HG03159 (cell line): ENCODE measurements around the gene NDST1.
"Not testable (repeated sequence)": the region's sequence is repeated elsewhere in the genome, so short reads cannot be mapped to it uniquely, and the experiment has no call there.

Experiments used
- ATAC-seq: cut with Tn5 transposase; IDR thresholded peaks from one replicate; pipeline ENCODE4 v1.9.1; 2021; ENCODE audit warnings: mild to moderate bottlenecking, moderate library complexity; ENCODE audit not compliant: unreplicated experiment

NDST1 gene

DNA sequence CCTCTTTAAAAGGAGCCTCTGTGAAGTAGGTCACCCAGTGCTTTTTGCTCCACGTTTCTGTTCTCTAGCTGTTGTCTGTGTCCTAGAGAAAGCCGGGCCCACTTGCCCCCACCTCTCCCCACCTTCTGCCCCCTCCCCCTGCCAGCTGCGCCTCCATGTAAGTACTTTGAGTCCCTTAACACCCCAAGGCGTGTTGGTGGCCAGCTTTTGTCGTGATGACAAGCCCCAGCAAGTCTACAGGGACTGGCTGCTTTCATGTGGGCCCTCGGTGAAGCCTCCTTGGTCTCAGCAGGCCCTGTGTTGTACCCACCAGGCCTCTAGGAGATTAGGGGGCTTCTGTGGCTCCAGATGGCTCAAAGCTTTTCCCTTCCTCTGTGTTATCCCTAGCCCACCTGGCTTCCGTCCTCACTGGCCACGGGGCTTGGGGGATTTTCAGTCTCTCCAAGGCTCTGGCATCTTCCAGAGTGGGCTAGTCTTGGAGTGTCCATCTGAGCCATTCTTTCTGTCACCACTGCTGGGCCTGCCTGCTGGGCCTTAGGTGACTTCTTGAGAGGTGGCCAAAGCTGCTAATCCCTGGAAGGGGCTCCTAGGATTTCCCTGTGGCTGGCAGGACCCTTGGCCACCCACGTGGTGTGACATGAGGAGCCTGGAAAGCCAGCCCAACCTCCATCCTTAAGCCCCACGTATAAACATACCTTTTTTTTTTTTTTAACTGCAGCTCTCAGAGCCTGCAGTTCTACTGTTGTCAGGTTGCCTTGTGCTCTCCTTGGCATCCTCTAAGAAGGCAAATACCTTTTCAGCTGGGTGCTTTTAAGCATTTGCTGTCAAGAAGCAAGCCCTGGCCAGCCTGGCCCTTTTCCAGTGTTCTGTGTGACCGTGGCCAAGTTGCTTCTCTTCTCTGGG is 1.1 kb upstream of the NDST1 start:
- ATAC-seq = no peak

DNA sequence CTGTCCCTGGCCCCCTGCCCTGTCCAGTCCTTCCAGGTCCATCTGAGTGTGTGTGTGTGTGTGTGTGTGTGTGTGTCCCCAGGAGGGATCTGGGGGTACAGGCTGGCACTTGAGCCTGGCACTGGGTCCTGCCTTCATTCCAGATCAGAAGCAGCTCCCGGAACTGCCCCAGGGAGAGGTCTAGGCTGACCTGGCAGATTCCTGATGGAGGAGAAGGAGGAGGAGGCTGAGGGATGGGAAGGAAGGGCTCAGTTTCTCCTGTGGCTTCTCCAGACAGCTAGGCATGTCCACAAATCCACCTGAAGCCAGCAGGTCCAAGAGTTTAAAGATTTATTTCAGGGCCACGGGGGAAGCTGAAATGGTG is 328 bp downstream of the NDST1 start:
- no peak for ATAC-seq

DNA sequence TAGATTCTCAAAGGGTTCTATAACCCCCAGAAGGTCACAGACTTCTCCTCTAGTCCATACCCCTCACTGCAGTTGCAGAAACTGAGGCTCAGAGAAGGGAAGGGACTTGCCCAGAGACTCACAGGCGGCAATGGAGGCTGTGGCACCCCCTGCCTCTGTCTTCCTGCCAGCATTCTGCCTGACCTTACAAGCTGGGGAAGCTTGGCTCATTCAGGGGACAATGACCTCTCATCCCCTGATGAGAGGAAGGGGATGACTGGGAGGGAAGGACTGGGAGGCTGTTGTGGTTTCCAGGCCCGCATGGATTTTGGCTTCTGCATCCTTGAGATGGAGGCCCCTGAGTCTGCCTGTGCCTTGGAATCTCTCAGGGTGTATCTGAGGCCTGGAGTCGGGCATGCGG is 897 bp downstream of the NDST1 start:
- no peak for ATAC-seq

DNA sequence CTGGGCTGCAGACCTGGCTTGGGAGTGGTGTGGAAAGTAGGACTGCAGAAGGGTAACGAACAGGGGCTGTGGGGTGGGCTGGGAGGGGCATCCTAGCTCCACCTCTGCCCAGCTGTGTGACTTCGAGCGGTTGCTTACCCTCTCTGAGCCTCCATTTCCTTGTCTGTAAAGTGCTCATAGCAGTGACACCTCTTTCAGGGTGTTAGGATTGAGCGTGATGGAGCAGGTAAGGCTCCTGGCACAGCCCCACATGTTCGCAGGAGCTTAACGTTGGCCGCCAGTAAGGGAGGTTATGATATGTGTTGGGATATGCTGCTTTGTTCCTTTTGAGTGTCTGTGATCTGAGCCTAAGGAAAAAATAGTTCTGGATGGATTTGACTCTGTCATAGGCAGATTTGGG is 2.1 kb downstream of the NDST1 start:
- ATAC-seq = no peak

DNA sequence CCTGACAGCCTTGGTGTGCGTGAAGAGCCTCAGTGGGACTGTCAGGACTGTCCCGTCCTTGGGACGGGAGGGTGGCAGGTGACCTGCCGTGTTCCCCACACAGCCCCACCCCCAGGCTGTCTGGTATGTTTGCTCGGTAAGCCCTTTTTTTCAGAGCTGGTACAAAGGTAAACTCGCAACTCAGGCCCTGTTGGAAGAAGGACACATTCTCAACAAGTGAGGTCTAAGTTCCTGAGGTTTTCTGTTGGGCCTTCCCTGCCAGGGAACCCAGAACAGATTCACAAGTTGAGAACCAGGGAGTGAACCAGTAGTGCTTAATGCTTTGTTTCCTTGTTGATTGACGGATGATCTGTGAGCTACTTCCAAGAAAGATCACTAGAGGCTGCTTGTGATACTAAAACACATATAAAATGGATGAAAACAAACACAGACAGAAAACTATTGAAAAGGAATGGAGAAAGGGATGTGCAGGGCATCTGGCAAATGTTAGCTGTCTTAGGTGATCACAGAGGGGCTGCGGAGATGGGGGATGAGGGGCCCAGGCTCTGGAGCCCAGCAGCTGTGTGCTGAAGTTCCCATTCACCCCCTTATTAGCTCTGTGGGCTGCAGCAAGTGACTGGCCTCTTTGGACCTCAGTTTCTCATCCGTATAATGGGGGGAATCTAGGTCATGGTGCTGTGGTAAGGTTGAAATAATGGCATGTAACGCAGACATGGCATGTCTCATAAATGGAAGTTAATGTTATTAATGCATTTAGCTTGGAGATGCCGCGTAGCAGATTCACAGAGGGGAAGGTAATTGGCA is 2.7 kb downstream of the NDST1 start:
- no peak for ATAC-seq

DNA sequence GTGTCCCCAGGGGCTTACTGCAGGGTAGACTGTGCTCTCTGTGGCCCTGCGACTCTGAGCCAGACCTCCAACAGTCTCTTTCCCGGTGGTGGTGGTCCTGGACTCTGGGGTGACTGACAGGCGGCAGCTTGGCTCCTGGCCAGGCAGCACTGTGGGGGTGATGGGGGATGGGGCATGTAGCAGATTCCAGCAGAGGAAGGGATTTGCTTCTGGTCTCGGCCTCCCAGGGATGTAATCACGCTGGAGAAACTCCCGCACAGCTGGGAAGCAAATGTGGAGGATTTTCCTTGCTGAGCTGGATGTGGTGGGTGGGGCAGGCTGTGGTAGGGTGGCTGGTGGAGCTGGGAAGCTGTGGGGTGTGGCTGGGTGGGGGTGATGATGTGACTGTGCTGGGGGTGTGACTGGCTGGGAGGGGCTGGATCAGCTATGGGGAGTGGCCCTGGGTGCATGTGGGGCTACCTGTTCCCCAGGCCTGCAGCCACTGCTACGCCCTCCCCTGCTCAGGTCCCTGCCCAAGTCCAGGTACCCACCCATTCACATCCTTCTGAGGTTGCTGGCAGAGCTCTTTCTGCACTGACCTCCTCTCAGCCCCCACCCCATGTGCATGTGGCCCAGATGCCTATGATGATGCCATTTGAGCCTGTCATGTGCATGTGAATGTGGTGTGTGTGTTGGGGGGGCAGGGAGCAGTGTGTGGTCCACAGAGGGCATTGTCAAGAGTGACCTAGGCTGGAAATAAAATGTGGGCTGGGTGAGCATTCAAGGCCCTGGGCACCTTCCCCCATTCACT is 3.8 kb downstream of the NDST1 start:
- ATAC-seq = no peak

DNA sequence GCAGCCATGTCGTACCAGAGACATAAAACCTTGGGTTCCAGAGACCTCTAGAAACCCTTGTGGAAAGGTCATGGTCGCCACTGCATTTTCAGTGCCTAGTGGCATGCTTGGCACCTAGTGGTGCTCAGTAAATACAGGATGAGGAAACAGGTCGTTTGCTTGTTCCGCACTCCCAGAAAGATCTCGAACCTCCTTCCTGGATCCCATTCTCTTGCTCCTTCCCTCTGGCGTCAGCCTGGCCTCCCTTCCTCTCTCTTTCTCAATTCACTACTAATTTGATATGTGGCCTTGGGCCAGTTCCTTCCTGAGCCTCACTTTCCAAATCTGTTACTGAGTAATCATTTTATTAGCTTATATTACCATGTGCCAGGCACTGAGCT is 4.4 kb downstream of the NDST1 start:
- no peak for ATAC-seq

DNA sequence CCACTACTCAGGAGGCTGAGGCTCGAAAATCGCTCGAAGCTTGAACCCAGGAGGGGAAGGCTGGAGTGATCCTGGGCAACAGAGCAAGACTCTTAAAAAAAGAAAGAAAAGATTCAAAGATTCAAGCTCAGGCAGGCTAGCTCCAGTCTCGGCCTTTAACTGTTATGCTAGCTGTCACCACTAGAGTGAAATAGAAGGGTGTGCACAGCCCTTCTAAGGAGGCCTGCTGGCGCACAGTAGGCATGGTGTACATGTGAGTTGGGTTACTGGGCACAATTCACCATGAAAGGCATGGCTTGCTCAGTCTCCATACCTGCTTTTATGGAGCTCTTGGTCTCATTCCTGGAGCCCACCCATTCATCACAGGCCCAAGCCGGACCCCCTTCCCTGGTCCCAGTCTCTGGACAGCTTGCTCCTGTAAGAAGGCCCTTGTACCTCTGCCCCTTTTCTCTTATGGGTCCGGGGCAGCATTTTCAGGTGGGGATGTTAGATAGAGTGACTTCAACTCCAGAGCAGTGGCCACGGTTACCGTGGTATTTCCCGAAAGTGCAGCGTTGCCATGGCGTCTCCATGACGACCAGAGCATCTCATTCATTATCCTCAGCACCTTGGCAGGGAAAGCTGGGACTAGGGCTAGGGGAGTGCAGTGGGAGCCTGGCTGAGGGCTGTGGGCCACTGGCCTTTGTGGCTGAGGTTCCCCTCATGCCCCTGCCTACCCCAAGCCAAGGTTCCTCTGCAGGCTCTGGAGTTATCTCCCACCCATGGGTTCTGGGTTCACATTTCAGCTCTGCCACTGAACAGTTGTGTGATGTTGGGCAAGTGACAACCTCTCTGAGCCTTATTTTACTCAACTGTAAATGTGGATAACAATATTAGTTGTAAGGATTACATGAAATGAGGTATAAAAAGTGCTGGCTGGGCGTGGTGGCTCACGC is 5.7 kb downstream of the NDST1 start:
- no peak for ATAC-seq

DNA sequence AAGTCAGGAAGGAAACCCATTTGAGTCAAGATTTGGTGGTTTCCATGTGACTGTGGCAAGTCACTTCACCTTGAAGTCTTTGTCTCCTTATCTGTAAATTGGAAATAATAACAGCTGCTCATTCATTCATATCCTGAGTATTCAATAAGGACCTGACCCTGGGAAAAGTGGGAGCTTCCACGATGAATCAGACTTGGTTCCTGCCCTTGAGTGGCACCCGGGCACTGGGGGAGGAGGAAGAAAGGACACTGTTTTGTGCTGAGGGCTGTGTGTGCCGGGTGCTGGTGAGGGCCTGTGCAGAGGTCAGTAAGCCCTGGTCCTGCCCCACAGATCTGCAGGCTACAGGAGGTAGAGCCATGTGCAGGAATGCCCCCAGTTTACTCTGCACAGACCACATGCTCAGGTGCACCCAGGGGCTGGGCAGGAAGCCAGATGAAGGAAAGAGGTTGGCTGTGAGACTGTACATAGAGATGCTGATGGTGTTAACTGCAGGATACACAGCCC is 6.8 kb downstream of the NDST1 start:
- no peak for ATAC-seq

DNA sequence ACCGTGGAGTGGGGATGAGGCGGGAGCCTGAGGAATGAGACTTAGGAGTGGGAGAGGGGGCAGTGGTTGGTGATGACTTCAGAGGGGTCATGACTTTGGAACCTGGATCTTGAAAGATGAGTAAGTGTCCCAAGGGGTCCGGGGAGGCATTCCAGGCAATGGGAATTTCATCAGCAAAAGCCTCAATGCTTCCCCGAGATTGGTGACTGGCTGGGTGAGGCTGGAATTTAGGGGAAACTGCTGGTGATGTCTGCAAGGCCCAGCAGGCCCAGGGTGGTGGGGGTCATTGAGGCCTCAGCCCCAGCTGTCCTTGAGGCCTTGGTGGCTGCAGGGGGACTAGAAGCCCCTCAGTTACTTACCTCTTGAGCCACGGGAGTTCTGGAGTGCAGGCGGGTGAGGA is 7.5 kb downstream of the NDST1 start:
- no peak for ATAC-seq

DNA sequence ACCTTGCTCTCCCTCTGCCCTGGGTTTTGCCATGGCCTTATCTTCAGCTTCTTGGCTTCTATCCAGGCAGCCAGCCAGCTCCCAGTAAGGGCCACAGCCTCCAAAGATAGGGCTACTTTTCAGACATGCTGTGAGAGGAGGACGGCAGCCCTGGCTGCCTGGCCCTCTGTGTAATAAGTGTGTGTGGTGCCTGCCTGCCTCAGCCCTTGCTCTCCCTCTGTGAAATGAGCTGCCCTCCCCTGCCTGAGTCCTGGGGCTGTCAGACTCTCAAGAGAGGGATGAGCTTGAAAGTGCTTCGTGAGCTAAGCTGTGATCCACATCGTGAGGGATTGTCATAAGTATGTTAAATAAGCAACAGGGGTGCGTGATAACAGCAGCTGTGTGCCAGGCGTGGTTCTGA is 8.1 kb downstream of the NDST1 start:
- ATAC-seq = no peak

DNA sequence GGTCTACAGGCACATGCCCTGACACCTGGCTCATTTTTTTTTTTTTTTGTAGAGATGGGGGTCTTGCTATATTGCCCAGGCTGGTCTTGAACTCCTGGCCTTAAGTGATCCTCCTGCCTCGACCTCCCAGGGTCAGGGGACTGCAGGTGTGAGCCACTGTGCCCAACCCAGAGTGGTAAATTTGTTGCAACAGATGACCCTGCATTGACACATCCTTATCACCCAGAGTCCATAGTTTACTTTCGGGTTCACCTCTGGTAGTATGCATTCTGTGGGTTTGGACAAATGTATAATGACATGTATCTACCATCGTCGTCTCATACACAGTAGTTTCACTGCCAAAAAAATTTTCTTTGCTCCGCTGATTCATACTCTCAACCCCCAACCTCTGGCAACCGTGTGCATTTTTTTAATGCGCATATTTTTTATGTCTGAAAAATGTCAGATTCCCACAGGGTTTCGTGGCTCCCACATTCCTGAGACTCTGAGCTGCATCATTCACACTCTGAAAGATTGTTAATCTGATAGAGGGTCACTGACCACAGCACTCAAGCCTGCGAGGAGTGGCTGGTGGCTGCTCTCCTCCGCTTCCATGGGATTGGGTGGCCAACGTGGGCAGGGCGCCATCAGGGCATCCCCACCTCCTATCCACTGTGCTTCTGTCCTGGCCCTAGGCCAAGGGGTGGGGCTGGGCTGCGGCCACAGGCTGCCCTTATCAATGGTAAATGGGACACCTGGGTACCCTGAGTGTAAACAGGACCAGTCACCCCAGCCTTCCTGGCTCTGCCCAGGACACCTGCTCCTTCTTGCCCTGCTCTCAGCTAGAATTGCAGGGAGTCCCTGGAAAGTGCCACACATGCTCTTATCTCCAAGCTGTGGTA is 9.6 kb downstream of the NDST1 start:
- no peak for ATAC-seq

DNA sequence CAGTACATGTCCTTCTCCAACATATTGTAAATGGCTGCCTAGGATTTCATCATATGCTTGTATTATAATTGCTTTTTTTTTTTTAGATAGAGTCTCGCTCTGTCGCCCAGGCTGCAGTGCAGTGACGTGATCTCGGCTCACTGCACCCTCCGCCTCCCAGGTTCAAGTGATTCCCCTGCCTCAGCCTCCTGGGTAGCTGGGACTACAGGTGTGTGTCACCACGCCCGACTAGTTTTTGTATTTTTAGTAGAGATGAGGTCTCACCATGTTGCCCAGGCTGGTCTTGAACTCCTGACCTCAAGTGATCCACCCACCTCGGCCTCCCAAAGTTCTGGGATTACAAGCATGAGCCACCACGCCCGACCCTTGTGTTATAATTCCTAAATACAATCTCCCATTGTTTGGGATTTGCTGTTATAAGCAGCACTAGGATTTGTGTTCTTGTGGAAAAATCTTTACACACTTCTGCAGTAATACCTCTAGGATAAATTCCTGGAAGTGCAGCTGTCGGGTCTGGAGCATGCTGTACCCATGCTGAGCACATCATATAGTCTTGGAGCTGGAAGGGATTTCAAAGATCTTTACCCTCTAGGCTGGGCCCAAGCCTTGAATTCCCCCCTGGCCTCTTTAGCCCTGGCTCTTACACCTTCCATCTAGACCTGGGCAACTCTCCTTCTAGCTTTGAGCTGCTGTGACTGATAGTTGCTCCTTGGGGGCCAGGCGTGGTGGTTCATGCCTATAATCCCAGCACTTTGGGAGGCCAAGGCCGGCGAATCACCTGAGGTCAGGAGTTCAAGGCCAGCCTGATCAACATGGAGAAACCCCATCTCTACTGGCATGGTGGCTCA is 11.0 kb downstream of the NDST1 start:
- not testable (repeated sequence) for ATAC-seq

DNA sequence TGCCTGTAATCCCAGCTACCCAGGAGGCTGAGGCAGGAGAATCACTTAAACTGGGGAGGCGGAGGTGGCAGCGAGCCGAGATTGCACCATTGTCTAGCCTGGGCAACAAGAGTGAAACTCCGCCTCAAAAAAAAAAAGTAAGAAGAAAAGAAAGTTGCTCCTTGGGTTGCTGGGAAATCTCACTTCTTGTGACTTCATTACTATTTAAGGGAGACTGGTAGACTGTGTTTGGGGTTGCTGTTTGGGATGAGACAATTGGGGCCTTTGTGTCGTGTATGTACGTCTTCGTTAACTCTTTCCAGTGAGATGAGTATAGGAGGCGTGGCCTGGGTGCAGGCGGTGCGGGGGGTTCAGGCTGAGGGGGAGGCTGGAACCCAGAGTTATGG is 11.6 kb downstream of the NDST1 start:
- ATAC-seq = no peak

DNA sequence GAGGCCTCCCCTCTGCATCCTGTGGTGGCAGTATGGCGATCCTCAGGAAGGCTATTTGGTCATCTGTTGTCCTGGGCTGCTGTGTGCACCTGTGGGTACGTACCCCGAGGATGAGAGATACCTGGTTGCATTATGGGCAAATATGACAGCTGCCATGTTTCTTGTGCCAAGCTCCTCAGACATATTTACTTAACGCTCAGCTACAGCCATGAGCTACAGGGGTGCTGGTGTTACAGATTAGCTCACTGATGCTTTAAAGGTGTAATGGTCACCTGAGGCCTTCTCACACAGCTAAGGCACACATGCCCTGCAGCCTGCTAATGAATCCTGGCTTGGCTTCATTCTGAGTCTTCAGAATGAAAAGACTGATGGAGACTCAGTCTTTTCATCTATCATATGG is 12.0 kb downstream of the NDST1 start:
- no peak for ATAC-seq

DNA sequence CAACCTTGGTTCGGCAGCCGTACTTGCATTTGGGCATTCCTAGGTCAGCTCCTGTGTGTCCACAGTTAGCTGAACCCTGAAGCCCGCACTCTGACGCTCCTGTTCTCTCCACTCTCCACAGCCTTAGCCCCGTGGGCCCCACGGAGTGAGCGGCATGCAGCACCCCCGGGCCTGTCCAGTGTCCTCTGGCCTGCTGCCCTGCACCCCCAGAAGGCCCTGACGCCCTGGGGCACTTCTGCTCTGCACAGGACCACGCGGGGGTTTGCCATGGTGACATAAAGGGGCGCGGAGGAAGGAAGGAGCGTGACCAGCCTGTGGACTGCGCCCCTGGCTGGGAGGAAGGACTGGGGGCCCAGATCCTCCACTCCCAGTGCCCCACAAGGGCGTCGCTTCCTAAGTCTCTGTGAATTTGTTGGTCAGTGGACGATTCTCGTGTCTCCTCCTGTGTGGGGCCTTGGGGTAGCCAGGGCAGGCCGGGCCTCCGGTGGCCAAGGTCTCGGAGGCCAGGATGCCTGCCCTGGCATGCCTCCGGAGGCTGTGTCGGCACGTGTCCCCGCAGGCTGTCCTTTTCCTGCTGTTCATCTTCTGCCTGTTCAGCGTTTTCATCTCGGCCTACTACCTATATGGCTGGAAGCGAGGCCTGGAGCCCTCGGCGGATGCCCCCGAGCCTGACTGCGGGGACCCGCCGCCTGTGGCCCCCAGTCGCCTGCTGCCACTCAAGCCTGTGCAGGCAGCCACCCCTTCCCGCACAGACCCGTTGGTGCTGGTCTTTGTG is 13.0 kb downstream of the NDST1 start:
- ATAC-seq = no peak

DNA sequence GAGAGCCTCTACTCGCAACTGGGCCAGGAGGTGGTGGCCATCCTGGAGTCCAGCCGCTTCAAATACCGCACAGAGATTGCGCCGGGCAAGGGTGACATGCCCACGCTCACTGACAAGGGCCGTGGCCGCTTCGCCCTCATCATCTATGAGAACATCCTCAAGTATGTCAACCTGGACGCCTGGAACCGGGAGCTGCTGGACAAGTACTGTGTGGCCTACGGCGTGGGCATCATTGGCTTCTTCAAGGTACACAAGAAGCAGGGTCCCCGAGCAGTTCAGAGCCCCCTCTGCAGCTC is 13.5 kb downstream of the NDST1 start:
- no peak for ATAC-seq
